ENCODE results near the gene MCCC1. TPM values are rescaled to one million over a fixed set of nuclear protein-coding genes. Genes with fewer than 3 reads are reported as not detected.
"Not testable (repeated sequence)": the region's sequence is repeated elsewhere in the genome, so short reads cannot be mapped to it uniquely, and the experiment has no call there.

Gene MCCC1
- total RNA-seq (2014; rRNA removed; shearing (Covaris generic)): 22.0 and 24.1 TPM in 2 replicates

DNA sequence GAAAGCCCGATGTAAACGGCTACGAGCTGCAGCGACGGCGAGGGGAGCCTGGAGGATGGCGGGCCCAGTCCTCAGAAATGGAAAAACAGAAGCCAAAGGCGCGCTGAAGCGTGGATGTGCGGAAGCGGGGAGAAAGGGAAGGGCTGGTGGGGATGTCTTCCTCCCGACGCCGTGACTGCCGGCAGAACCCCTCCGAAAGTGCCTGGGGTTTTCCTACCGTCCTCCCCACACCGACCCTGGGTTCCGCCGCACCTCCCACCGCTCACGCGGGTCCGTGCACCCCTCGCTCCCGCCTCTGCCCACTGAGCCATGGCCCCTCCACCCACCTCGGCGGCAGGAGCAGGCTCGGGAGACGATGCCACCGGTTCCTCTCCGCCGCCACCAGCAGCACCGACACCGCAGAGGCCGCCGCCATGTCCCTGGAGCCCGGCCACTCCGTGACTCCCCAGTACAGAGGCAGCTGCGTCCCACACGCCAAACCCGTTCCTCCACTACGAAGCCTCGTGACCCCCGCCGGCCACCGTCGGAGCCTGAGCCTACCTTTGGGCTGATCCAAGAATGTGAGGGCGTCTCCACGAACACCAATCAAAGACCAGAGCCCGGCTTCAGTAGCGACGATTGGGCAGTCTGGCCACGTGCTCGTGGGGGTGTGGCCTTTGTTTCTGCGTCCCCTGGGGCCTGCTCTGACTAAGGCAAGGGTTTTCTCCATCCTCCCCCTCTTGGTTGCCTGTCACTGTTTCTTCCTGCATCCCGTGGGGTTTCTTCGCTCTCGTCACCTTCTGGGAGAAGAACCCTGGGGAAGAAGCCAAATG, at the start of gene MCCC1:
MCCC1 (minus strand) TSS at position 471 of the 812 bp plus-strand sequence; CDS start at position 415, 56 bp downstream.
- DNase-seq (ENCODE audit: low spot score): peak; percentile 99

DNA sequence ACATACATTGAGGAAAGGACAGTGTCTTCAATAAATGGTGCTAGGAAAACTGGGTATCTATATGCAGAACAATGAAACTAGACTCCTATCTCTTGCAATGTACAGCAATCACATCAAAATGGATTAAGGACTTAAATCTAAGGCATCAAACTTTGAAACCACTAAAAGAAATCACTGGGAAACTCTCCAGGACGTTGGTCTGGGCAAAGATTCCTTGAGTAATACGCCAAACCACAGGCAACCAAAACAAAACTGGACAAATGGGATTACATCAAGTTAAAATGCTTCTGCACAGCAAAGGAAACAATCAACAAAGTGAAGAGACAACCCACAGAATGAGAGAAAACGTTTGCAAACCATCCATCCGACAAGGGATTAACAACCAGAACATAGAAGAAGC, 48.8 kb upstream of the MCCC1 start:
- peak; percentile 63 for DNase-seq (ENCODE audit: low spot score)

DNA sequence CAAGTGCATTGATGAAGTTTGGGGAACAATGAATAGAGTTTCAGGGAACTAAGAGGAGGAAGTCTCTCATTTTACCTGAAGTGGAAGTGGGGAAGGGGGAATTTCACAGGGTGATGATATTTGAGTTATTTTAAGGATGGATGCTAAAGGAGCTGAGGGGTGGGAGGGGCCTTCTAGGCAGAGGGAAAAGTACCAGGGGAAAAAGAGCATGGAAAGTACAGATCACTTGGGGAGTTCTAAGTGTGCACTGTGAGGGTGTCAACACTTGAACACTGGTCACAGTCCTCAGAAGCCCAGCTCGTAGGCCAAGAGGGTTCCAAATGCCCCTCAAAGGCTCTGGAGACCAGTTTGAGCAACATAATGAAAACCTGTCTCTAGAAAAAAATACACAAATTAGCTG, 45.1 kb upstream of the MCCC1 start:
- DNase-seq (ENCODE audit: low spot score): no peak

DNA sequence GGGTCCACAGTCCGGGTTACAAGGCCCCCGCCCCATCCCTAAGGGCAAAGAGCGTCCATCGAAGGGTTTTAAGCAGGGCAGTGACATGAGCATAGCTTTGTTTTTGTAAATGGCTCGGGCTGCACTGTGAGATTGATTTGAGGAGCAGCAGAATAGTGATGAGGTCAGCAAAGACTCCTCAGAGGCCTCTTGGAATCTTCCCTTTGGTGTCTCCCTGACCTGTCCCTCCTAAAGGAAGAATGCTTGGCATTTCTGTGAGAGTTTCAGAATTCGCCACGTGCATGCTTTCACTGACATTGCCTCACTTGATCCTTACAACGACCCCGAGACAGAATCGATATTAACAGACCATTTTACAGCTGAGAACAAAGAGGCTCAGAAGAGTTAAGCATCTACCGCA, 42.9 kb upstream of the MCCC1 start:
- DNase-seq (ENCODE audit: low spot score): no peak

DNA sequence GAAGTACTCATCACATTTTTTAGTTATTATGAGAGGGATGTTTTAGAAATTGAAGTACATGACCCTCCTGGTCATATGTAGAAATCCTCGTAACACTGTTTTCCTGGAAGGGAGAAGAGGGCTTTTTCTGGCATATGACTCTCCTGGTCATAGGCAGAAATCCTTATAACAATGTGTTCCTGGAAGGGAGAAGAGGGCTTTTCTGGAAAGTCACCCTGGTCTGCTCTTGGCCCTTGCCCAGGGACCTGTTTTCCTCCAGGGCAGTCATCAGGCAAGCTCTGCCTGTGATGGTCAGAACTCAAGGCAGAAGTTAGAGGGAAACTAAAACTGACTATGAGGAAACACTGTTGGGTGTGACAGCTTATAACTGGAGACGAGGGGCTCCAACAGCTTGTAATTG, 35.5 kb upstream of the MCCC1 start:
- no peak for DNase-seq (ENCODE audit: low spot score)

DNA sequence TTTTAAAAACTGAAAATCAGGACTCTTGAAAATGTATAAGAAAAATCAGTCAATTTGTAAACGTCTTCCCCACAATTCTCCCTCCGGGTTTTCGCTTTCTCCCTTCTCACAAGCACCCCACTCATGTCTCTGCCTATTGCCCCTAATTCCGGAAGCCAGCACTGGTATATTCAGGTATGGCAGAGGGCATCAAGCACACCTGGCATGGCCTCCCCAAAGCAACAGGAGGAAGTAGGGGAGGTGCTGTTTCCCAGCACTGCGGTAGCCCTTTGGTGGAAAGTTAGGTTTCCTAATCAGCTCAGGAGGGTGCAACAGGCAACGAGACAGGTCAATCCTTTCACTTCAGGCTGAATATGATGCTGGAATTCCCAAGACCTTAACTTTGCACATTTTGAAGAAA, 33.1 kb upstream of the MCCC1 start:
- DNase-seq (ENCODE audit: low spot score): no peak

DNA sequence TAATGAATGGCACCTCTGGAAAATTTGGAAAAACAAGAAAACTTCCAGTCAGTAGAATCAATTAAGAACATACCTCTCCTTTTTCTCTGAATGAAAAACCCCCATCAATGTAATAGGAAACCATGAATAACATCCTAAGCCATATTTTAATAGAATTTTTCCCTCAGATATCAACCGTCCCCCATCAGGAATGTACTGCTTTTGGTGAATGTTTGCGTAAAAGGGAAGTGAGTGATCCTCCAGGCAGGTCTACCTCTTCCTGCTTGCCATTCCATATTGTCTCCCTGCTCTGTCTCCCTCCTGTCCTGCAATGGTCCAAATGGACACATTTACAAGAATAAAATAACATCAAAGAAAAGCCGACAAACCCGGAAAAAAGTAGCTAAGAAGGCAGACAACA, 32.4 kb upstream of the MCCC1 start:
- no peak for DNase-seq (ENCODE audit: low spot score)

DNA sequence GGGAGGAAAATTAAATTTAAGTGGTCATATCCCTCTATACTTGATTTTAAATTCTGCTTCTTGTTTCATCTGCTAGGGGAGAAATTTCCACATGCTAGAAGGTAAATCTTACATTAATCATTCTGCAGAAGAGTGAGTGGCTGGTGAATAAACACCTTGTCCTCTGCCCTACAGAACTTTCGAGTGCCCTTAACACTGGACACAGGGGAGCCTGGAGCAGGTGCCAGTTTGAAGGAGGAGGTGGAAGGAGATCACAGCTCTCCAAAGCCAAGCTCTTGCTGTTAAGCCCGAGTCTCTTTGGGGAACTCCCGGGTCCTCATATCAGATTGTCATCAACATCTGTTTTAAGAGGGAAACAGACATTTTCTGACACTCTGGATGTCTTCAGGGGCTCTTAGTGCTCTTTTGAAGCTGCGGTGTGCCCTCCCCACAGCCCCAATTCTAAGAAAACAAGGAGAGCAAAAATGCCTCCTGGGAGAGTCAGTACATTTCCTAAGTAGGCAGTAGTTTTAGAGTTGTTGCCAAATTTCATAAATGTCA, 32.0 kb upstream of the MCCC1 start:
- DNase-seq (ENCODE audit: low spot score): no peak

DNA sequence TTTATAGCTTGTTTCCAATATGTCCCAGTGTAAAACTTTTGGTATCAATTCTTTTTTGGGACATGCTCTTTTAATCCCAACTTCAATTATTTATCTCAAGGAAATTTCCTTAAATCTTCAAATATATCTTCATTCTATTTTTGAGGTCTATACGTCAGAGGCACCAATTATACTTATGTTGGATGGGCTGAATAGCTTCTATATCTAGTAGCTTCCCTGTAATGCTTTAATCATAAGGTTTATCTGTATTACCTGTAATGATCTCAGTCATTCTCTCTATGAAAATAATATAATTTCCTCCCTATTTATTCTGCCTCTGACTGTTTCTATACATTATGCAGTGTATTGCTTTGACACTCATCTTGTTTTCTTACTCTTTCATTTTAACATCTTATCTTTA, 29.9 kb upstream of the MCCC1 start:
- DNase-seq (ENCODE audit: low spot score): no peak

DNA sequence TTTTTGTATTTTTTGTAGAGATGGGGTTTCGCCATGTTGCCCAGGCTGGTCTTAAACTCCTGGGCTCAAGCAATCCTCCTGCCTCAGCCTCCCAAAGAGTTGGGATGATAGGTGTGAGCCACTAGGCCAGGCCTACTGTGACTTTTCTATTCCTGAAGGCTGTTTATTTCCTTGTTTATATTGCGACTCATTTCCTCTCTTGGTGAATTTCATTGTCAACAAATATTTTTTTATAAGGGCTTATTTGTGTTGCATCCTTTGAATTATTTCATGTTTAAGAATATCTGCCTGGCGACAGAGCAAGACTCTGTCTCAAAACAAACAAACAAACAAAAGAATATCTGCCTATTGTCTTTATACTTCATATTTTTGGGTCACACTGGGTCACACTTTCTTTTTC, 29.4 kb upstream of the MCCC1 start:
- no peak for DNase-seq (ENCODE audit: low spot score)

DNA sequence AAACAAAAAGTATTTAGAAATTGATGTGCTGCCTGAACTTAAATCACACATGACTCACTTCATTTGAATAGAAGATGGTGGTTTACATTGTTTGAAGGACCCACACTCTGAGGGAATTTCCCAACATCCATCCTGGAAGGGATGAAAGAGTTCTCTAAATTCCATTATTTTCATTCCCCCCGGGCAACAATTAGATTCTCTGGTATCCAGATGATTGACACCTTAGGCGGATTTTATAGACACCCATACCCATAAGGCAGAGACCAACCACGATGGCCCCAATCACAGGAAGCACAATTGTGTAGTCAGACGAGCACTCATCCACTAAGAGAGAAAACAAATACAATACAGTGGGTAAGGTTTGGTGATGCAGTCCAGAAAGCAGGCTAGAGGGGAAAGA, 24.6 kb upstream of the MCCC1 start:
- peak; percentile 55 for DNase-seq (ENCODE audit: low spot score)

DNA sequence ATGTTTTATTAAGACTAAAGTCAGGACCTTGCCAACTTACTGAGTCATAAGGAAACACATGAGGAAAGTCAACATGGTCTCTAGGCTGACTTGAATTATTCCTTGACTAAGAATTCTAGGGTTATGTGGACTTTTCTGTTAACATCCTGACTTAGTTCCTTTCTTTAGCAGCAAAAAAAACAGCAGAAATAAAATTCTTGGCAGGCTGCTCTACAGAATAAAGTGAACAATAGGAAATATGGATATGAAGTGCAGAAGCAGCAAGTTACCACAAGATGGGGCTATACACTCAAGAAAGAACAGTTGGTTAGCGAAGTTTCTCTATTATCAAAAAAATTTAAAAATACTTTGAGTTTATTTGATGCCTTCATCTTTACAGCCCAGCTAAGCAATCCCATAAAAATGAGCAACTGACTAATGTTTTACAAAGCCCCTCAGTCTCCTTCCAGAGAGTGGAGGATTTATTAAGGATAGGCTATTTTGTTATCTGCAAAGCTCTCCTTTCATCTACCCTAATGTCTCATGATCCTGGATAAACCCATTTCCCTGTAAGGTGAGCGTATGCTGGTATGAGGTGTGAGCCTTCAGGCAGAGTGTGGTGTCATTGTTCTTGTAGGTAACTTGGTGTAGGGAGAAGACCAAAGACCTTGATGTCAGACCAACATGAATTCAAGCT, 23.1 kb upstream of the MCCC1 start:
- peak; percentile 51 for DNase-seq (ENCODE audit: low spot score)

DNA sequence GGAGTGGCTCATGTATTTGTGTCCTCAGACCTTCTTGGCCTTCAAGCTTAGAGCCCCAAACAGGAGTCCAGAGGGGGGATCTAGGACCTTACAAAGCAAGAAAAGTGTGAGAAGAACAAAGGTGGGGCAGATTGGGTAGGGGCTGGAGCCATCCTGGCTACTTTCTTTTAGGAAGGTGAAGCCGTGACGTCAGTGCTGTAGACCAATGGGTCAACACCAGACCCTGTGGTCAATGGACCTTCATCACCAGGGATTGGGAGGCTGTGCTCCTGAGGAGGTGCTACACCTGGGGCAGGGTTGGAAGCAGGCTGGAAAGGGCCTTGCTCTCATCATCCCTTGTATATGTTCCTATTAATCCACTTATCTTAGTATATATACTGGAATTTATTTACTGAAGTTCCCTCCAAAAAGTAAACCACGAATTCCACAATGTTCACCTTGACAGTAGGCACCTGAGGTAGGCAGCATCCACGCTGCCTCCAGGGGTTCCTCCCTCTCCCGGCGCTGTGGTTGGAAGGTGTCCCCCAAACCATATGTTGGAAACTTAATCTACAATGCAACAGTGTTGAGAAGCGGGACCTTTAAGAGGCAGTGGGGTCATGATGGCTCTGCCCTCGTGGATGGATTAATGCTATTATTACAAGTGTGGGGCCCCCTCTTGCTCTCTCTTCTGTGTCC, 21.4 kb upstream of the MCCC1 start:
- no peak for DNase-seq (ENCODE audit: low spot score)

DNA sequence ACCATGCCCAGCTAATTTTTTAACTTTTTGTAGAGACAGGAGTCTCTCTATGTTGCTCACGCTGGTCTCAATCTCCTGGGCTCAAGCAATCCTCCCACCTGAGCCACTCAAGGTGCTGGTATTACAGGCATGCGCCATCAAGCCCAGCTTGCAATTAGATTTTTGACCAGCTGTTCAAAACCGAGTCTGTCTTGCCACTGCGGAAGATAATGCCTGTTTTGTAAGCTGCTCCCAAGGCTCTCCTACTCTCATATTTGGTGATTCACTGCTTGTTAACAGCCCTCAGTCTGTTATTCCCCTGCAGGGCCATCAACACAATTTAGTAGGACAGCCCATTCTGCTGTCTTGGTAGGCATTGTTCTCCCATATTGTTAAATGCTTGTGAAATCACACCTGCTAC, 17.8 kb upstream of the MCCC1 start:
- no peak for DNase-seq (ENCODE audit: low spot score)

DNA sequence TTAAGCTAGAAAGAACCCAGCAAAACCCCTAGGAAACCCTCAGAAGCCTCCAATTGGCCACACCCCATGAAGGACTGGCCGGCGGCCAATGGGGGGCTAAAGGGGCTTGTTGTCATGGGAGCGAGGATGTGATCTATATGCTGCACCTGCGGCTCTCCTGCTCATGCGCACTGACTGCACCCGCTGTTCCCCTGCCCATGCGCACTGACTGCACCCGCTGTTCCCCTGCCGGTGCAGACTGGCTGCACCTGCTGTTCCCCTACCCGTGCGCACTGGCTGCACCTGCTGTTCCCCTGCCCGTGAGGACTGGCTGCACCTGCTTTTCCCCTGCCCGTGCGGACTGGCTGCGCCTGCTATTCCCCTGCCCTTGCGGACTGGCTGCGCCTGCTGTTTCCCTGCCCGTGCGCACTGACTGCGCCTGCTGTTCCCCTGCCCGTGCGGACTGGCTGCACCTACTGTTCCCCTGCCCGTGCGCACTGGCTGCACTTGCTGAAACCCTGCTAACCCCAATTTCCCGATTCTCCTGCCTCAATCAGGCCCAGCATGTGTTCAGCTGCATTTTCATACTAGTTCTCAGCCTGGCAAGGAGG, 16.8 kb upstream of the MCCC1 start:
- DNase-seq (ENCODE audit: low spot score): peak; percentile 37

DNA sequence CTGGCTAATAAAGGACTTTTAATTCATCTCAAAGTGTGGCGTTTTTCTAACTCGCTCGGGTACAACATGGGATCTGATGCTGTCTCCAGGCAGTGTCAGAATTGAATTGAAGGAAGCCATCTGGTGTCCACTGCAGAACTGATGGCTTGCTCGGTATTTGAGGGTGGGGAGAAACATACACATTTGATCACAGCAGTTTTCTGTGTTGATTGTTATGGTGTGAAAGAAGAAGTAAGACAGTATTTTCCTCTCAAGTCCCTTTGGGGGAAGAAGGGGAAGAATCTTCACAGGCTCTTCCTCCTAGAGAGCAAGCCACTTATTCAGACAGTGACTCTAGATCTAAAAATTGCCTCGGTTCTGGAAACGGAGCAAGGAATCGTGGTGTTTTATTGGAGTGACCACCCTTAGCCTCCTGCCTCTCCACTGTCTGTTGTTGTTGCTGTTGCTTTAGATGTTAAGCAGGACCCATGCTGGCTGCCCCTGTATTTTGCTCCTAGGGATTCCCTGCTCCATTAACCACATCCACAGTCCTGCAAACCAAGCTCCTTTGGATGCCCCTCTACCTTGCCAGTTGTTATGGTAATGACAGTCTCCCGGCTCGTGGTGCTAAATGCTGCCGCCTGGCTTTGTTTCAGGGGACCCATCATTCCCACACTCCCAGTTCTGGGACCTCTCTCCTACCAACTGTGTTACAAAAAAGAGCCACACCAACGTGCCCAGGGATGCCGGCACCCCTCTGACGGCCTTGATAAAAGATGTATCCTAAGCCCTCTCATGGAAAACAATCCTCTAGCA, 15.3 kb upstream of the MCCC1 start:
- no peak for DNase-seq (ENCODE audit: low spot score)

DNA sequence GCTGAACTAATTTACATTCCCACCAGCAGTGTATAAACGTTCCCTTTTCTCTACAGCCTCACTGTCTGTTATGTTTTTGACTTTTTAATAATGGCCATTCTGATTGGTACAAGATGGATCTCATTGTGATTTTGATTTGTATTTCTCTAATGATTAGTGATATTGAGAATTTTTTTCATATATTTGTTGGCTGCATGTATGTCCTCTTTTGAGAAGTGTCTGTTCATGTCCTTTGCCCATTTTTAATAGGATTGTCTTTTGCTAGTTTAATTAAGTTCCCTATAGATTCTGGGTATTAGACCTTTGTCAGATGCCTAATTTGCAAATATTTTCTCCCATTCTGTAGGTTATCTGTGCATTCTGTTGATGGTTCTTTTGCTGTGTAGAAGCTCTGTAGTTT, 10.6 kb upstream of the MCCC1 start:
- DNase-seq (ENCODE audit: low spot score): not testable (repeated sequence)

DNA sequence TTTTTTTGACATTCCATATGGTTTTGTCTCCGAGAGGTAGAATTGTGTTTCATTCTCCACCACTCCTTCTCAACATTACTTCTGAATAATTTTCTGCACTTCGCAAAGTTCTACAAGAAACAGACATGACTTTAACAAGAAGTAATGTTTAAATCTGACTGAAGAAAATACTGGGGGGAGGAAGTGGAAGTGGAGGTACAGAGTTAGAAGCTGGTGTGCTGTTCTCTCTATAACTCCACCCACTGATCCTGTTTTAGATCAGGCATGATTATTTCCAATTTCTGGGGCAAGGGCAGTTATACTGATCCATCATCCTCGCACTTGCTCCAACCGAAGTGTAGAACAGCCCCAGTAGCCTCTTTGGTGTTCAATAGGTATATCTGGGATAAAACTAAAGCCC, 9.2 kb upstream of the MCCC1 start:
- DNase-seq (ENCODE audit: low spot score): no peak

DNA sequence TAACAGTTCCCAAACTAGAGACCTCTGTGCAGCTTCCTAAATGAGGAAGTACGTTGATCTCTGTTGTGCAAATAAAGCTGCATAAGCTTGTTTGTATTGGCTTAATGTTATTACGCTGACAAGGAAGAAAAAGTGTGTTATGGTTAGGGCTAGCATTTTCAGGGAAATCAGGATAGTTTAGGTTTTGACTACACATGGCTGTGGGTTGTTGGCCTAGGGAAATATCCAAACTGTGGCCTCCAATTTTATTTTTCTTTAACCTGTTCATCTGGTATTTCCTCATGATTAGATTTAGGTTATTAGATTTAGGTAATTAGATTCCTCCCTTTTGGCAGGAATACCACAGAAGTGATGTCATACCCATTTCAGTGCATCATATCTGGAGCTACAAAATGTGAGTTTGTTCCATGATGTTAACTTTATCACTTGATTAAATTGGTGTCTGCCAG, 8.7 kb upstream of the MCCC1 start:
- no peak for DNase-seq (ENCODE audit: low spot score)

DNA sequence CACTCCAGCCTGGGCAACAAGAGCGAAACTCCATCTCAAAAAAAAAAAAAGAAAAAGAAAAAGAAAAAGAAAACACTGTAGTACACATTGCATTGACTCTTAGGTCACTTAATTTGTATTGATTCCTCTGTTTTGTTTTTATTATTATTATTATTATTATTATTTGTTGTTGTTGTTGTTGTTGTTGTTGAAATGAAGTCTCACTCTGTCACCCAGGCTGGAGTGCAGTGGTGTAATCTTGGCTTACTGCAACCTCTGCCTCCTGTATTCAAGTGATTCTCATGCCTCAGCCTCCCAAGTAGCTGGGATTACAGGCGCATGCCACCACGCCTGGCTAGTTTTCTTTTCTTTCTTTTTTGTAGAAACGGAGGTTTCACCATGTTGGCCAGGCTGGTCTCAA, 8.1 kb upstream of the MCCC1 start:
- not testable (repeated sequence) for DNase-seq (ENCODE audit: low spot score)

DNA sequence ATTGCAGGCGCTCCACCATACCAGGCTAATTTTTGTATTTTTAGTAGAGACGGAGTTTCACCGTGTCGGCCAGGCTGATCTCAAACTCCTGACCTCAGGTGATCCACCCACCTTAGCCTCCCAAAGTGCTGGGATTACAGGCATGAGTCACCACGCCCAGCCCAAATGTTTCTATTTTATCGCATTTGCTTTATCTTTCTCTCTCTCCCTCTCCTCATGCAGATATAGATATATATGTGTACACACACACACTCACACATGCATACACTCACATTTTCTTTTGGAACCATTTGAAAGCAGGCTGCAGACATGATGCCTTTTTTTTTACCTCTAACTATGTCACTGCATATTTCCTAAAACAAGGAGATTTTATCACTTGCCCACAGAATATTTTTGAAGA, 7.3 kb upstream of the MCCC1 start:
- DNase-seq (ENCODE audit: low spot score): no peak

Data from A172 (cell line).